HG03432 (cell line): ENCODE data around the gene FKBP5.
"Not testable (repeated sequence)": the region's sequence is repeated elsewhere in the genome, so short reads cannot be mapped to it uniquely, and the experiment has no call there.

ENCODE experiments used
- ATAC-seq: cut with Tn5 transposase; IDR thresholded peaks from one replicate; pipeline ENCODE4 v1.9.1; 2021; ENCODE audit warnings: mild to moderate bottlenecking, moderate library complexity; ENCODE audit not compliant: unreplicated experiment

The FKBP5 gene

DNA sequence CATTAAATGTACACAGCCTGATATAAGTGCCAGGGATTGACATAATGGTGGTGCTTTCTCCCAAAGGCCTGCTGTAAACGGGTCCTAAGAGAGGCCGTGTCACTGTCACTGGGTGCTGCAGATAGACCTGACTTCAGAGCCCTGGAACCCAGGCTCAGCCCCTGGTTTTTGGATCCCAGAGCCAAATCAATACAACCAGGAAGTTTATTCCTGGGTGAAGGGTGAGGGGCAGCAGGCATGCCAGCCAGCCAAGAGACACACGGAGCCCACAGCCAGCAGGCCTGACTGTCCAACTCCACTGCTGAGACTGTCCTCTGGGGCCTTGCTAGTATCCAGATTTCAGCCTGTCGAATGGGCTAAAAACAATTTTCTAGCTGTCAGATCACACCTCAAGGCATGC lies 35.3 kb upstream of the FKBP5 start:
- no peak for ATAC-seq

- no peak for ATAC-seq
These were observed 34.9 kb upstream of the FKBP5 start for GRCh38 chr6:35723587-35723986.

DNA sequence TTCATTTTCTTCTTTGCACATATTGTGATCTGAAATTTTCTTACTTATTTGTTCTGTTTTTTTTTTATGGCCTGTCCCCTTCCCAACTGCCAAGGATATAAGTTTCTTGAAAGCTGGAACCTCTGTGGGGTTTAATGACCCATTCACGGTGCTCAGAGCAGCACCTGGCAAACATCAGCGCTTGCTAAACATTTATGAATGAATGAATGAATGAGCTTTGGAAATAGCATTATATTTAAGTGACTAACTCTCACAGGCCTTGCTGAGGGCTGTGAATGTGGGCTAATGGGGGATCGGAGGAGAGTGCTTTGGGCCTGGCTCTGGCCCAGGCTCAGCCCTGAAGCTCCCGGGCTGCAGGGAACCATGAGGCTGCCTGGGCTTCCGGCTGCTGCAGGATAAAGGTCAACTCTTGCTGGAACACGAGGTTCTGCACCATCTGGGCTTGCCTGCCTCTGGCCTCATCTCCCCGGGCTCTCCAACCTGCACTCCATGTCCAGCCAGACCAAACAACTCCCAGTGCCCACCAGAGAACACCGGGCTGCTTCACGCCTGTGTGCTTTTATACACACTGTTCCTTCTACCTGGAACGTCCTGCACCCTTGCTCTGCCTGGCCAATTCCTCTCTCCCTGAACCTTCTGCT lies 33.5 kb upstream of the FKBP5 start:
- ATAC-seq, result no peak

- peak; percentile 66 for ATAC-seq
These were observed 31.4 kb upstream of the FKBP5 start for GRCh38 chr6:35719830-35720733.

- peak; percentile 25 for ATAC-seq
These were observed 30.7 kb upstream of the FKBP5 start for GRCh38 chr6:35719404-35719829.

DNA sequence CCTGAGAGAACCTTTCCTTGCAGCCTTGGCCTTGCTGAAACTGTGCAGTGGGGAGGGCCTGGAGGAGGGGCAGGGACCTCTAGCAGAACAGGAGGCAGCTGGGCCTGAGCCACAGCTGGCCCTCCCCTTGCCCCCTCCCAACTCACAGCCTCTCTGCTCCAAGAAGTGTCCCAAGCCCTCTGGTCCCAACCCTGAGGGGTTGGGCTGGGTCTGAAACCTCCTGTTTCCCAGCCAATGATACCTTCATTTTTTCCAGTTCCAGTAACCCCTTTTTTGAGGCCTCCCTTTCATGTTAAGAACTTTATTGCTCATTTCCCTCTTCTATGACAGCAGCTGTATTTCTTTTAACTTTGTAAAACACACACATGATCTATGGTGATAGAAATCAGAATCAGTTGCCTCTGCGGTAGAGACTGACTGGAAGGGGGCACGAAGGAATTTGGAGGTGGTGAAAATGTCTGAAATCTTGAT lies 30.2 kb upstream of the FKBP5 start:
- no peak for ATAC-seq

DNA sequence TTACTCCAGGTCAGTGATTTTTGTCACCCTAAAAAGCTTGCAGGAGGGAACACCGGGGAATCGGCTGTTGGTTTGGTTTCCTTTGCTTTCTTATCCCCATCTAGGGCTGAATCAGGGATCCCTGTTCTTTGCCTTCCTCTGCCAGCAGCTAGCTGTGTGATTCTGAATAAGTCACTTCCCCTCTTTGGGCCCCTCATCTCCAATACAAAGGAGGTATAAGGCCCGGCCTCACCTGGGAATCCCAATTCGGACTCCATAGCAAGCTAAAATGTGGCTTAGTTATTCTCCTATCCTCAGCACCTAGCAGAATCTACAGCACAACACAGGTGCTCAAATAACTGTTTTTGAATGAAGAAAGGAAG lies 29.6 kb upstream of the FKBP5 start:
- no peak for ATAC-seq

GRCh38 chr6:35717449-35718374 lies 29.0 kb upstream of the FKBP5 start:
- no peak for ATAC-seq

GRCh38 chr6:35716798-35717197 lies 28.1 kb upstream of the FKBP5 start:
- ATAC-seq, result no peak

GRCh38 chr6:35713006-35713767 lies 24.5 kb upstream of the FKBP5 start:
- no peak for ATAC-seq

- no peak for ATAC-seq
These were observed 23.0 kb upstream of the FKBP5 start for GRCh38 chr6:35711731-35712130.

DNA sequence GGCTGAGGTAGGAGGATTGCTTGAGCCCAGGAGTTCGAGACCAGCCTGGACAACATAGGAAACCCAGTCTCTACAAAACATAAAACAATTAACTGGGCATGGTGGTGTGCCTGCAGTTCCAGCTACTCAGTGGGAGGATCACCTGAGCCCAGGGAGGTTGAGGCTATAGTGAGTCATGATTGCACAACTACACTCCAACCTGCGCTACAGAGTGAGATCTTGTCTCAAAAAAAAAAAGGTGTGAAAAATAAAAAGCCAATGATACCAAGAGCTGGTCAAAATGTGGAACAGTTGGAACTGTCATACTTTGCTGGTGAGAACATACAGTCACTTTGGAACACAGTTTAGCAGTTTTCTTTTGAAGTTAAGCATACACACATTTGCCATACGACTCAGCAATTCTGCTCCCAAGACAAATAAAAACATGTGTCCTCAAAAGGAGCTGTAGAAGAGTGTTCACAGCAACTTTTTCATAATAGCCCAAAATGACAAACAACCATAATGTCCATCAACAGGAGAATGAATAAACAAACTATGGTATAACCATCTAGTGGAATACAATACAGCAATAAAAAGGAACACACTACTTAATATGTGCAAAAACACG lies 21.6 kb upstream of the FKBP5 start:
- ATAC-seq, result no peak

DNA sequence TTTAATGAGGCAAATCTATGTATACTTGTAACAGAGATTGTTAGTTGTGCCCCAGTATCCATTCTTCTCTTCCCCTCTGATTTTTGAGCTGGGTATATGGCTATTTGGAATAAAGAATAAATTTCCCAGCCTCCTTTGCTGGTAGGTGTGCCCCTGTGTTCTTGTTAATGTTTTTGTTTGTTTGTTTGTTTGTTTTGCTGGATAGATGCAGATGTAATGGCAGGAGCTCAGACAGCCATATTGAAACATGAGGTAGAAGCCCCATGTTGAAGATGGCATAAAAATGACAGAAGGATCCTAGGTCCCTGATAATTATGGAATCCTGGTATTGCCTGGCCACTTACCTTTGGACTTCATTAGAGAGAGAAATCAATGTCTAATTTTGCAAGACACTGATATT lies 19.9 kb upstream of the FKBP5 start:
- no peak for ATAC-seq

GRCh38 chr6:35707714-35708407 lies 19.1 kb upstream of the FKBP5 start:
- ATAC-seq, result no peak

GRCh38 chr6:35706468-35706867 lies 17.8 kb upstream of the FKBP5 start:
- ATAC-seq, result no peak

- ATAC-seq, result no peak
These were observed 14.8 kb upstream of the FKBP5 start for GRCh38 chr6:35703554-35703953.

- ATAC-seq, result no peak
These were observed 10.1 kb upstream of the FKBP5 start for GRCh38 chr6:35698858-35699257.

- not testable (repeated sequence) for ATAC-seq
These were observed 9.7 kb upstream of the FKBP5 start for GRCh38 chr6:35698430-35698829.

GRCh38 chr6:35694462-35694861 lies 5.7 kb upstream of the FKBP5 start:
- ATAC-seq, result no peak
